ENCODE results near the gene SLC25A41.
A peak's percentile ranks its signal among the peaks of the same experiment; 100 is the strongest.

The SLC25A41 gene

DNA sequence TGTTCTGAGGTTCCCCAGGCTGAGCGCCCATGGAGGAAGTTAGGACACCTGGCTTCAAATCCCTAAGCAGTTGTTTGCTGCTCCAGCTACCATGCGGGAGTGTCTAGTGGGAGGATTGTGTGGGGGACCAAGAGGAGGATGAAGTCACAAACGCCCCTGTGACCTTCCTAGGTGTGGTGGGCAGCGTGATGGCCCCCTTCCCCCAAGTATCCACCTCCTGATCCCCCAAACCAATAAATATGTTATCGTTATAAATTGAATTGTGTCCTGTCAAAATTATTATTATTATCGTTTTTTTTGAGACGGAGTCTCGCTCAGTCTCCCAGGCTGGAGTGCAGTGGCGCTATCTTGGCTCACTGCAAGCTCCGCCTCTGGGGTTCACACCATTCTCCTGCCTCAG, at the start of gene SLC25A41:
Gene SLC25A41, minus strand, starts transcription at position 101 of the 400 bp plus-strand sequence. Its CDS starts 70 bp downstream, at position 31.
- TF ChIP-seq, protein P1, sequence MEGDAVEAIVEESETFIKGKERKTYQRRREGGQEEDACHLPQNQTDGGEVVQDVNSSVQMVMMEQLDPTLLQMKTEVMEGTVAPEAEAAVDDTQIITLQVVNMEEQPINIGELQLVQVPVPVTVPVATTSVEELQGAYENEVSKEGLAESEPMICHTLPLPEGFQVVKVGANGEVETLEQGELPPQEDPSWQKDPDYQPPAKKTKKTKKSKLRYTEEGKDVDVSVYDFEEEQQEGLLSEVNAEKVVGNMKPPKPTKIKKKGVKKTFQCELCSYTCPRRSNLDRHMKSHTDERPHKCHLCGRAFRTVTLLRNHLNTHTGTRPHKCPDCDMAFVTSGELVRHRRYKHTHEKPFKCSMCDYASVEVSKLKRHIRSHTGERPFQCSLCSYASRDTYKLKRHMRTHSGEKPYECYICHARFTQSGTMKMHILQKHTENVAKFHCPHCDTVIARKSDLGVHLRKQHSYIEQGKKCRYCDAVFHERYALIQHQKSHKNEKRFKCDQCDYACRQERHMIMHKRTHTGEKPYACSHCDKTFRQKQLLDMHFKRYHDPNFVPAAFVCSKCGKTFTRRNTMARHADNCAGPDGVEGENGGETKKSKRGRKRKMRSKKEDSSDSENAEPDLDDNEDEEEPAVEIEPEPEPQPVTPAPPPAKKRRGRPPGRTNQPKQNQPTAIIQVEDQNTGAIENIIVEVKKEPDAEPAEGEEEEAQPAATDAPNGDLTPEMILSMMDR (IDR thresholded peaks at IDR 0.05; ENCODE audit: borderline replicate concordance, insufficient read depth, low read depth, low read length) = no peak
- no peak within 1 kb of the TSS for H3K4me3 ChIP-seq (ENCODE audit: low read depth, low read length)

DNA sequence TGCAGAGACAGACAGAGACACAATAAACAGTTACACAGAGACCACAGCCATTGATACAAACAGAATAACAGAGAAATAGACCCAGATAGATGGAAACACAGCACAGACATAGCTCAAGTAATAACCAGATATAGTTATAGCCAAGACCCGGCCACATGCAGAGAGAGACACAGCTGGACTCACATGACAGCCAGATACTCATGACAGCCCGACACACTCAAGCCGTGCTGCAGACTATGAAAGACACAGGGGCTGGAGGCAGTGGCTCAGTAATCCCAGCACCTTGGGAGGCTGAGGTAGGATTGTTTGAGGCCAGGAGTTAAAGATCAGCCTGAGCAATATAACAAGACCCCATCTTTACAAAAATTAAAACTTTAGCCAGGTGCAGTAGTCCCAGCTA, 49.7 kb upstream of the SLC25A41 start:
- TF ChIP-seq, protein P1 (IDR thresholded peaks at IDR 0.05; ENCODE audit: borderline replicate concordance, insufficient read depth, low read depth, low read length) = no peak
- H3K4me3 ChIP-seq (ENCODE audit: low read depth, low read length) = no peak overlapping the region

DNA sequence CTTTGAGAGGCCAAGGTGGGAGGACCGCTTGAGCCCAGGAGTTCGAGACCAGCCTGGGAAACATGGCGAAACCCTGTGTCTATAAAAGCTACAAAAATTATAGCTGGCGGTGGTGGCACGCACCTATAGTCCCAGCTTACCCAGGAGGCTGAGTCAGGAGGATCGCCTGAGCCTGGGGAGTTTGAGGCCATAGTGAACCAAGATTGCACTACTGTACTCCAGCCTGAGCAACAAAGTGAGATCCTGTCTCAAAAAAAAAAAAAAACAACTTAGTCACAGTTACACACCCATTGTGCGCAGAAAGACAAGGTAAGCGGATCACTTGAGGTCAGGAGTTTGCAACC, 48.8 kb upstream of the SLC25A41 start:
- H3K4me3 ChIP-seq (ENCODE audit: low read depth, low read length) = no peak overlapping the region
- TF ChIP-seq, protein P1 (IDR thresholded peaks at IDR 0.05; ENCODE audit: borderline replicate concordance, insufficient read depth, low read depth, low read length) = no peak

GRCh38 chr19:6481541-6482342, 48.2 kb upstream of the SLC25A41 start, which contains the start of gene DENND1C:
DENND1C (minus strand) TSS chr19:6481787; CDS start chr19:6481695, 92 bp downstream.
- peak within 1 kb of the TSS; percentile 92 for H3K4me3 ChIP-seq (ENCODE audit: low read depth, low read length)
- TF ChIP-seq, protein P1 (IDR thresholded peaks at IDR 0.05; ENCODE audit: borderline replicate concordance, insufficient read depth, low read depth, low read length) = peak; percentile 50; the same call in 1 of the 2 replicates

DNA sequence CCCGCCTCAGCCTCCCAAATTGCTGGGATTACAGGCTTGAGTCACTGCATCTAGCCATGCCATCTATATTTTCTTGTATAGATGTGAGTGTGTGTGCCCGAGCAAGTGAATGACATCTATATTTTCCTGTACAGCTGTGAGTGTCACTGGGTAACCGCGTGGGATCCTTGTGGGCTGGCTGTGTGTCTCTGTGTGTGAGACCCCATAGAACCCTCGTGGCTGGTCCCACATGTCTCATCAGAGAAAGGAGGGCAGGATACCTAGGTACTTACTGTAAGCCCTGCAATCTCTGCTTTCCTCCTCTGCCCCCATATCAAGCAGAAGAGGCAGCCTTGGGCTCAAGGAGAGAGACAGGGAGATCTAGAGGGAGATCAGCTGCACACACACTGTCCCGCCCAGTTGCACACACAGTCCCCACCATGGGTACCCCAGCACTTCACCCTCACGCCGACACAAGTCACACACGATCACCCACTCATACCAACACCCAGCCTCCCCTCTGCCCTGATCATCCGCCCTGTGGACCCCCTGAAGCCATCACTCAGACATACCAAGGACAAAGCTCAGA, 47.4 kb upstream of the SLC25A41 start:
- H3K4me3 ChIP-seq (ENCODE audit: low read depth, low read length) = peak overlapping the region; percentile 92
- TF ChIP-seq, protein P1 (IDR thresholded peaks at IDR 0.05; ENCODE audit: borderline replicate concordance, insufficient read depth, low read depth, low read length) = no peak

DNA sequence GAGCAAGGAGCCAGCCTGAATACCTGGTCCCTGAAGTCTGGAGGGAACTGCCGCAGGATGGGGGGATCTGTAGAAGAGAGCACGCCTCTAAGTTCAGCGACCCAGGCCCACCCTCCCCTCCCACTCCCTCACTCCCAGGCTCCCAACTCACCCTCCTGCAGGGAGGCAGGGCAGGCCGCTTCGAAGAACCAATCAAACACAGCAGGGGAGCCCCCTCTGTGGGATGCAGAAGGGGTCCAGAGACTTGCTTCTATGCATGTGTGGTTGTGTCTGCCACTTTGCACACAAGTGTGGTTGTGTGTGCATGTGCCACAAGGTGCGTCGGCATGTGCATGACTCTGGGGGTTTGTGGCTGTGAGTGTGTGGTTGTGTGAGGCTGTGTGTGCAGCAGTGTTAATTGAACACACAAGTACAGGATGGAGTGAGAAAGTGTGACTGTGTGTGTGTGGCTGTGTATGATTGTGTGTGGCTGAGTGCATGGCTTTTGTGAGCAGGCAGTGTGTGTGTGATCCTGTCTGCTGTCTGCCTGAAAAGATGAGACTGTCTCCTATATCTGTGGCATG, 46.4 kb upstream of the SLC25A41 start:
- no peak overlapping the region for H3K4me3 ChIP-seq (ENCODE audit: low read depth, low read length)

More for the DNA sequence above, 46.4 kb upstream of the SLC25A41 start:
- TF ChIP-seq, protein P1 (IDR thresholded peaks at IDR 0.05; ENCODE audit: borderline replicate concordance, insufficient read depth, low read depth, low read length) = no peak

Data from GM12875 (cell line).